ENCODE data around the gene C19orf85. TPM values are rescaled to one million over a fixed set of nuclear protein-coding genes. Genes with fewer than 3 reads are reported as not detected.
"Not testable (repeated sequence)": the region's sequence is repeated elsewhere in the genome, so short reads cannot be mapped to it uniquely, and the experiment has no call there.

The C19orf85 gene
- total RNA-seq, 1 donor from 2014 or later, result not detected

DNA sequence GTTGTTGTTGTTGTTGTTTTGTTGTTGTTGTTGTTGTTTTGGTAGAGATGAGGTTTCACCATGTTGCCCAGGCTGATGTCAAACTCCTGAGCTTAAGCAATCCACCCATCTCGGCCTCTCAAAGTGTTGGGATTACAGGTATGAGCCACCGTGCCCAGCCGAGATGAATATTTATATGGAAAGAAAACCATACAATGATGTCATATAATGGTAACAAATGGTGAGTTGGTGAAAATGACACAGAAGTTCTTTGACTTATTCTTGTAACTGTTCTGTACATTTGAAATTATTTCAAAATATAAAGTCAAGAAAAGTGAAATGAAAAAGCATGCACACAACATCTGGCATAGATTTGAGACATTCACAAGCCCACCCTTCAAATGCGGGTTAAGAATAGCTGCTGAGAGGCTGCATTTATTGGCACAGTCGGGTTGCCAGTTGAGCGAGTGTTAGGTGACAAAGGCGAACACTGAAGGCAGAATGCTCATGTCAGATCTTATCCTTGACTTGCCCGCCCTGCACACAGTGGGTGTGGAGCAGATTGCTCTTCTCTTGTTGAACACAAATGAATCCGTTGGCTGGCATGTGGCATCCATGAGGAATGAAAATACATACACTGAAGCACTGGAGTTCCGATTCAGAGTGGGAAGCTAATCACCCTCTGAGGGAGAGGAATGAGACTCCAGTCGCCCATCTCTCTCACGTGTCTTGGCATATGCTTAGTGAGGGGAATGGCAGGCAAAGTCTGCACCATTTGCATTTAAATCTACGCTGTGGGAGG, 41.1 kb downstream of the C19orf85 start:
- no peaks in the 10 kb centered on the region for H3K9me3 Mint-ChIP-seq (ENCODE audit: low read depth)
- H3K27ac Mint-ChIP-seq (ENCODE audit: unreplicated experiment), result no peak overlapping the region
- peaks cover 18% of the 10 kb centered on the region for H3K27me3 Mint-ChIP-seq (ENCODE audit: low read depth)
- H3K4me1 Mint-ChIP-seq (ENCODE audit: low read depth), result no peaks in the 10 kb centered on the region
- TF ChIP-seq CTCF (IDR thresholded peaks at IDR 0.05), result no peak
- no peak for DNase-seq (ENCODE audit: low spot score)
- no peaks in the 10 kb centered on the region for H3K36me3 Mint-ChIP-seq (ENCODE audit: low read depth)
- no peak overlapping the region for H3K4me3 Mint-ChIP-seq (ENCODE audit: unreplicated experiment)

GRCh38 chr19:55421281-55421680, 43.3 kb downstream of the C19orf85 start:
- not testable (repeated sequence) for H3K4me1 Mint-ChIP-seq (ENCODE audit: low read depth); H3K27ac Mint-ChIP-seq (ENCODE audit: unreplicated experiment); H3K4me3 Mint-ChIP-seq (ENCODE audit: unreplicated experiment); DNase-seq (ENCODE audit: low spot score); H3K36me3 Mint-ChIP-seq (ENCODE audit: low read depth); H3K9me3 Mint-ChIP-seq (ENCODE audit: low read depth)
- peaks cover 18% of the 10 kb centered on the region for H3K27me3 Mint-ChIP-seq (ENCODE audit: low read depth)

DNA sequence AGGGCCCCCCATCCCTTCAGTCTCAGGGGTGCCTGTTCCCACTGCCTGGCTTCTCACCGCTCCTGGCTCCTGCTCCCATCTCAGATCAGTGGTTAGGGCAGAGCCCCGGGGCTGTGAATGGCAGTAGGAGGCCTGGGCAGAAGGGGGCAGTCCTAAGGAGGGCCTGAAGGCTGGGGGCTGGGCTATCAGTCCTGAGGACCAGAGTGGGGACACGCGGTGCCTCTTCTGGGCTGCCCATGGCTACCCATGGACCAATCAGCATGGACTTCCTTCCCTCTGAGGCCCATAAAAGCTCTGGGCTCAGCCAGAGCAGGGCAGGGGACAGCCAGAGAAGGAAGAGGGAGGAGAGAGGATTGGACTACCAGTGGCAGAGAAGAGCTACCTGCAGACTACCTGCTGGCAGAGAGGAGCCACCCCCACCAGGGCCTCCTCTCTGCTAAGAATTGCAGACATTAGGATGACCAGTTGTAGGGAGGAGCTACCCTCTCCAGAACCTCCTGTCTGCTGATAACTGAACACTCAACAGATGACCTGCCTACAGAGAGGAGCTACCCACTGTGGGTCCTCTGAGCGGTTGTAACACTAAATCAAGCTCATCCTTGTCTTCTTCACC, 44.8 kb downstream of the C19orf85 start:
- no peaks in the 10 kb centered on the region for H3K9me3 Mint-ChIP-seq (ENCODE audit: low read depth)
- TF ChIP-seq CTCF (IDR thresholded peaks at IDR 0.05), result no peak
- peaks cover 14% of the 10 kb centered on the region for H3K27me3 Mint-ChIP-seq (ENCODE audit: low read depth)
- no peak for DNase-seq (ENCODE audit: low spot score)
- H3K4me1 Mint-ChIP-seq (ENCODE audit: low read depth), result no peaks in the 10 kb centered on the region
- no peak overlapping the region for H3K27ac Mint-ChIP-seq (ENCODE audit: unreplicated experiment)
- H3K4me3 Mint-ChIP-seq (ENCODE audit: unreplicated experiment), result no peak overlapping the region
- no peaks in the 10 kb centered on the region for H3K36me3 Mint-ChIP-seq (ENCODE audit: low read depth)

DNA sequence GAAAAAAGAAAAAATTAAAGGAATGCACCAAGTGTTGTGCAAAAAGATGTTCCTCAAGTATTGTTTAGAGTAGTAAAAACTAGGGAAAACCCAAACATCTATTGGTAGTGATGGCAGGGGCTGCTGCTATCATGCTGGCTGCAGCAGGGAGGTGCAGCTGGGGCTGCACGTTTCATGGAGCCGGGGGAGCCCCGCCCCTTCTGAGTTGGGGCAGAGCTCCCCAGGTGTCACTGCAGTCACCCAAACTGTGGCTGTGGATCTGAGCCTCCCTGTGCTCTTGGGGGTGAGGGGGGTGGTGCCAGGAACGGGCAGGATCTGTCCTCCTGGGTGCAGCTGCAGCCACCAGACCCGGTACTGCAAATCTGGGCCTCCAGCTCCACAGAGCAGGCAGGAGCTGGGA, 45.4 kb downstream of the C19orf85 start:
- no peak for DNase-seq (ENCODE audit: low spot score)
- no peaks in the 10 kb centered on the region for H3K36me3 Mint-ChIP-seq (ENCODE audit: low read depth)
- H3K4me3 Mint-ChIP-seq (ENCODE audit: unreplicated experiment), result no peak overlapping the region
- no peak overlapping the region for H3K27ac Mint-ChIP-seq (ENCODE audit: unreplicated experiment)
- no peaks in the 10 kb centered on the region for H3K9me3 Mint-ChIP-seq (ENCODE audit: low read depth)
- TF ChIP-seq CTCF (IDR thresholded peaks at IDR 0.05), result no peak
- peaks cover 13% of the 10 kb centered on the region for H3K27me3 Mint-ChIP-seq (ENCODE audit: low read depth)
- H3K4me1 Mint-ChIP-seq (ENCODE audit: low read depth), result no peaks in the 10 kb centered on the region

- Mint-ChIP-seq H3K4me3 (ENCODE audit: unreplicated experiment) (no peak overlapping the region), H3K36me3 (ENCODE audit: low read depth) (no peaks in the 10 kb centered on the region), H3K9me3 (ENCODE audit: low read depth) (no peaks in the 10 kb centered on the region), H3K27ac (ENCODE audit: unreplicated experiment) (no peak overlapping the region), H3K4me1 (ENCODE audit: low read depth) (no peaks in the 10 kb centered on the region), H3K27me3 (ENCODE audit: low read depth) (peaks cover 8% of the 10 kb centered on the region)
- TF ChIP-seq CTCF (IDR thresholded peaks at IDR 0.05), result peak; percentile 92
- no peak for DNase-seq (ENCODE audit: low spot score)
Measured at GRCh38 chr19:55418185-55418584, 46.4 kb downstream of the C19orf85 start.

Other genes with a start within 250 kb of the C19orf85 start
- 1.4 to 1.5 TPM (median 1.4 TPM) in 3 replicates for gene TMEM86B, start 236.0 kb downstream of the C19orf85 start, total RNA-seq
- 47.6 to 58.4 TPM (median 49.9 TPM) in 3 replicates for gene PPP6R1, start 205.7 kb downstream of the C19orf85 start, total RNA-seq
- 22.7 to 30.3 TPM (median 24.2 TPM) in 3 replicates for gene HSPBP1, start 184.6 kb downstream of the C19orf85 start, total RNA-seq
- gene BRSK1, start 180.8 kb downstream of the C19orf85 start, total RNA-seq, result 14.0 to 15.9 TPM (median 15.3 TPM) in 3 replicates
- not detected in 3 replicates for gene TMEM150B, start 139.4 kb downstream of the C19orf85 start, total RNA-seq
- 9.5 to 14.6 TPM (median 9.7 TPM) in 3 replicates for gene KMT5C, start 124.9 kb downstream of the C19orf85 start, total RNA-seq
- gene COX6B2, start 110.0 kb downstream of the C19orf85 start, total RNA-seq, result 0.17 to 0.23 TPM in 2 of 3 replicates, not detected in the other
- gene GARIN5B, start 101.5 kb downstream of the C19orf85 start, total RNA-seq, result not detected in 3 replicates
- gene IL11, start 94.3 kb downstream of the C19orf85 start, total RNA-seq, result 2.8 to 3.7 TPM (median 3.1 TPM) in 3 replicates
- gene TMEM190, start 87.9 kb downstream of the C19orf85 start, total RNA-seq, result 0.52 to 1.0 TPM in 2 of 3 replicates, not detected in the other
- 0.59 to 1.0 TPM (median 0.85 TPM) in 3 replicates for gene TMEM238, start 80.5 kb downstream of the C19orf85 start, total RNA-seq
- 1,343 to 1,376 TPM (median 1,346 TPM) in 3 replicates for gene RPL28, start 78.8 kb downstream of the C19orf85 start, total RNA-seq
- 60.0 to 79.7 TPM (median 78.6 TPM) in 3 replicates for gene UBE2S, start 57.0 kb downstream of the C19orf85 start, total RNA-seq
- gene SHISA7, start 21.5 kb downstream of the C19orf85 start, total RNA-seq, result not detected in 3 replicates
- 39.8 to 47.2 TPM (median 39.8 TPM) in 3 replicates for gene ISOC2, start 3.1 kb downstream of the C19orf85 start, total RNA-seq
- gene ZNF628, start 11.9 kb upstream of the C19orf85 start, total RNA-seq, result 9.1 to 9.7 TPM (median 9.4 TPM) in 3 replicates
- 32.1 to 50.0 TPM (median 33.1 TPM) in 3 replicates for gene NAT14, start 20.4 kb upstream of the C19orf85 start, total RNA-seq
- 33.6 to 50.0 TPM (median 34.5 TPM) in 3 replicates for gene SSC5D, start 23.7 kb upstream of the C19orf85 start, total RNA-seq
- not detected in 3 replicates for gene SBK2, start 72.4 kb upstream of the C19orf85 start, total RNA-seq
- gene SBK3, start 80.8 kb upstream of the C19orf85 start, total RNA-seq, result not detected in 3 replicates
- 15.7 to 23.6 TPM (median 23.1 TPM) in 3 replicates for gene ZNF579, start 116.1 kb upstream of the C19orf85 start, total RNA-seq
- 11.3 to 14.7 TPM (median 14.4 TPM) in 3 replicates for gene FIZ1, start 134.8 kb upstream of the C19orf85 start, total RNA-seq
- gene ZNF524, start 135.5 kb upstream of the C19orf85 start, total RNA-seq, result 10.1 to 11.0 TPM (median 10.8 TPM) in 3 replicates
- gene ZNF865, start 140.9 kb upstream of the C19orf85 start, total RNA-seq, result 16.1 to 18.1 TPM (median 16.4 TPM) in 3 replicates
- 6.1 to 7.9 TPM (median 6.4 TPM) in 3 replicates for gene ZNF784, start 159.8 kb upstream of the C19orf85 start, total RNA-seq
- 42.3 to 59.8 TPM (median 45.0 TPM) in 3 replicates for gene ZNF580, start 176.3 kb upstream of the C19orf85 start, total RNA-seq
- 20.8 to 24.7 TPM (median 24.2 TPM) in 3 replicates for gene ZNF581, start 178.9 kb upstream of the C19orf85 start, total RNA-seq
- gene CCDC106, start 183.5 kb upstream of the C19orf85 start, total RNA-seq, result 20.9 to 26.5 TPM (median 23.5 TPM) in 3 replicates
- gene U2AF2, start 190.3 kb upstream of the C19orf85 start, total RNA-seq, result 119 to 137 TPM (median 129 TPM) in 3 replicates
- 105 to 127 TPM (median 124 TPM) in 3 replicates for gene EPN1, start 210.5 kb upstream of the C19orf85 start, total RNA-seq